HepG2 (cell line): Measurements from ENCODE around the gene LAPTM4A. TPM values are rescaled to one million over a fixed set of nuclear protein-coding genes. Genes with fewer than 3 reads are reported as not detected.
A peak's percentile ranks its signal among the peaks of the same experiment; 100 is the strongest.

Experiments
- ARID4A ChIP-seq: sonication (generic); formaldehyde crosslinking; IDR thresholded peaks from 2 replicates; pipeline ENCODE4 v1.5.0; 2020; ENCODE audit warnings: mild to moderate bottlenecking, missing genetic modification reagents, borderline replicate concordance
- CAMTA2 ChIP-seq: sonication (generic); formaldehyde crosslinking; IDR thresholded peaks from 2 replicates; pipeline ENCODE4 v1.4.0; 2020; ENCODE audit warnings: mild to moderate bottlenecking, missing genetic modification reagents, borderline replicate concordance
- DMTF1 ChIP-seq: sonication (generic); formaldehyde crosslinking; IDR thresholded peaks from 2 replicates; pipeline ENCODE4 v1.4.0; 2020; ENCODE audit warnings: mild to moderate bottlenecking, missing genetic modification reagents
- DPF2 ChIP-seq: sonication (generic); formaldehyde crosslinking; IDR thresholded peaks from 2 replicates; pipeline ENCODE4 v1.4.0; 2020; ENCODE audit warnings: mild to moderate bottlenecking, low read depth, missing genetic modification reagents, borderline replicate concordance
- FLYWCH1 ChIP-seq: sonication (generic); formaldehyde crosslinking; IDR thresholded peaks from 2 replicates; pipeline ENCODE4 v1.8.1; 2023; ENCODE audit warnings: mild to moderate bottlenecking, missing genetic modification reagents
- HIVEP1 ChIP-seq: sonication (generic); formaldehyde crosslinking; IDR thresholded peaks from 2 replicates; pipeline ENCODE4 v1.4.0; 2020; ENCODE audit warnings: mild to moderate bottlenecking, missing genetic modification reagents
- MTF1 ChIP-seq: sonication (generic); formaldehyde crosslinking; IDR thresholded peaks from 2 replicates; pipeline ENCODE4 v1.5.0; 2020; ENCODE audit warnings: missing genetic modification reagents
- NRL ChIP-seq: sonication (generic); formaldehyde crosslinking; IDR thresholded peaks from 2 replicates; pipeline ENCODE4 v1.5.0; 2020; ENCODE audit warnings: missing genetic modification reagents, mild to moderate bottlenecking, moderate library complexity, borderline replicate concordance
- PITX1 ChIP-seq: sonication (generic); formaldehyde crosslinking; IDR thresholded peaks from 2 replicates; pipeline ENCODE4 v1.5.1; 2020; ENCODE audit warnings: mild to moderate bottlenecking, missing genetic modification reagents
- SPEN ChIP-seq: sonication (generic); formaldehyde crosslinking; IDR thresholded peaks from 2 replicates; pipeline ENCODE4 v1.5.1; 2020; ENCODE audit warnings: low read depth, mild to moderate bottlenecking, missing genetic modification reagents
- TCF12 ChIP-seq, 2 experiments: fragments of 450-650 bp in 1 of 2; sonication (generic) in 1 of 2; formaldehyde crosslinking in 1 of 2; IDR thresholded peaks; 2 replicates each; pipeline versions ENCODE4 v1.6.1 to v1.8.0; 2017 to 2022; ENCODE audit warnings: antibody characterized with exemption in 1 of 2, mild to moderate bottlenecking in 1 of 2, missing genetic modification reagents in 1 of 2, moderate library complexity in 1 of 2
- ZBTB21 ChIP-seq: sonication (generic); formaldehyde crosslinking; IDR thresholded peaks from 2 replicates; pipeline ENCODE4 v1.4.0; 2020; ENCODE audit warnings: missing genetic modification reagents
- ZBTB46 ChIP-seq: sonication (generic); formaldehyde crosslinking; IDR thresholded peaks from 2 replicates; pipeline ENCODE4 v1.4.0; 2020; ENCODE audit warnings: mild to moderate bottlenecking, missing genetic modification reagents, borderline replicate concordance
- ZNF17 ChIP-seq: sonication (generic); formaldehyde crosslinking; IDR thresholded peaks from 2 replicates; pipeline ENCODE4 v1.5.0; 2020; ENCODE audit warnings: mild to moderate bottlenecking, missing genetic modification reagents
- ZNF510 ChIP-seq: sonication (generic); formaldehyde crosslinking; IDR thresholded peaks from 2 replicates; pipeline ENCODE4 v1.4.0; 2020; ENCODE audit warnings: low read depth, mild to moderate bottlenecking, missing genetic modification reagents
- ZNF569 ChIP-seq: sonication (generic); formaldehyde crosslinking; IDR thresholded peaks from 2 replicates; pipeline ENCODE4 v1.5.0; 2020; ENCODE audit warnings: mild to moderate bottlenecking, missing genetic modification reagents, moderate library complexity, borderline replicate concordance
- polyA plus RNA-seq, 8 experiments: library from polyadenylated mRNA; depleted of rRNA in 3 of 8; stranded (reverse) in 7 of 8; unstranded in 1 of 8; fragments of >200 nt; fragmentation: Illumina TruSeq in 4 of 8; extraction: Trizol in 4 of 8; gene quantifications; 2 replicates each; pipeline versions ENCODE4 v1.2.1 to v1.2.3, GENCODE V29; 2011 to 2016; ENCODE audit warnings: low read depth in 4 of 8, missing spikeins in 1 of 8, mixed read lengths in 1 of 8; ENCODE audit not compliant: insufficient read depth in 1 of 8
- total RNA-seq, 5 experiments: library from RNA; depleted of rRNA; stranded (reverse); fragments of >200 nt; fragmentation: Illumina TruSeq; extraction: Trizol; gene quantifications; 2 replicates each; pipeline ENCODE4 v1.2.3, GENCODE V29; 2016; ENCODE audit warnings: low read depth in 1 of 5

Gene LAPTM4A
- total and polyA plus RNA-seq, 2 of the 13 experiments (the other 11 are each of a cell fraction or from before 2014, with no cell fraction given), result 116 to 558 TPM

GRCh38 chr2:20097889-20098714 lies 46.7 kb upstream of the LAPTM4A start (continued):
- TF ChIP-seq ARID4A (CRISPR knock-in tag) (no peak; the same call in 1 of the 2 replicates), CAMTA2 (CRISPR knock-in tag) (no peak), NRL (CRISPR knock-in tag) (no peak; the same call in 1 of the 2 replicates), MTF1 (CRISPR knock-in tag) (no peak), DMTF1 (CRISPR knock-in tag) (no peak), DPF2 (no peak), ZNF569 (CRISPR knock-in tag) (no peak), ZNF510 (CRISPR knock-in tag) (0 out of 2 replicates have a peak, but pooled peaks have one; percentile 44), ZNF17 (CRISPR knock-in tag) (no peak), FLYWCH1 (CRISPR knock-in tag) (no peak), ZBTB46 (CRISPR knock-in tag) (no peak), HIVEP1 (CRISPR knock-in tag) (no peak), TCF12 (IDR thresholded peaks at IDR 0.05) (no peak), TCF12 (CRISPR knock-in tag; IDR thresholded peaks at IDR 0.05) (no peak), PITX1 (CRISPR knock-in tag) (no peak), SPEN (CRISPR knock-in tag) (0 out of 2 replicates have a peak, but pooled peaks have one; percentile 19), ZBTB21 (CRISPR knock-in tag) (no peak)
